Measurements from ENCODE around the gene TLR10.

DNA sequence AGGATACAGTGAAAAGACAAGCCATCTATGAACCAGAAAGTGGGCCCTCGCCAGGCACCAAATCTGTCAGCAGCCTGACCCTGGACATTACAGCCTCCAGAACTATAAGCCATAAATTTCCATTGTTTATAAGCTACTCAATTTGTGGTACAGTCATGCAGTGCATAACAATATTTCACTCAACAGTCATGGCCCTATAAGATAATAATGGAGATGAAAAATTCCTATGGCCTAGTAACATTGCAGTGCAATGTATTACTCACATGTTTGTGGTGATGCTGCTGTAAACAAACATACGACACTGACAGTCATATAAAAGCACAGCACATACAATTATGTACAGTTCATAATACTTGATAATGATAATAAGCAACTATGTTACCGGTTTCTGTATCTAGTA is 38.9 kb upstream of the TLR10 start:
- TF ChIP-seq CTCF (IDR thresholded peaks at IDR 0.05) (no peak), GATA2 (CRISPR knock-in tag; IDR thresholded peaks at IDR 0.05) (no peak), SMC3 (IDR thresholded peaks at IDR 0.05; ENCODE audit: low read depth, low read length) (no peak), EP300 (IDR thresholded peaks at IDR 0.05; ENCODE audit: borderline replicate concordance in 1 of 2, low read depth in 1 of 2, low read length in 1 of 2) (no peak), REST (IDR thresholded peaks at IDR 0.05; ENCODE audit: low read depth, low read length) (no peak), RCOR1 (IDR thresholded peaks at IDR 0.05; ENCODE audit: low read length) (no peak), GABPA (IDR thresholded peaks at IDR 0.05; ENCODE audit: low read depth) (no peak), TEAD4 (IDR thresholded peaks at IDR 0.05; ENCODE audit: borderline replicate concordance, insufficient read depth) (no peak), IRF3 (IDR thresholded peaks at IDR 0.05; ENCODE audit: low read depth, low read length) (no peak), FOSL2 (IDR thresholded peaks at IDR 0.05; ENCODE audit: borderline replicate concordance, low read depth) (no peak), EZH2phosphoT487 (IDR thresholded peaks at IDR 0.05; ENCODE audit: borderline replicate concordance, low read depth) (no peak), NFIC (IDR thresholded peaks at IDR 0.05; ENCODE audit: borderline replicate concordance) (no peak), ZBTB33 (IDR thresholded peaks at IDR 0.05; ENCODE audit: borderline replicate concordance, low read depth) (no peak)

Measured in SK-N-SH (cell line).